Activated T-cell treated with anti-CD3 and anti-CD28 coated beads, Interleukin-2, amount 50 U/mL, for 72 hours (primary cell): Measurements from ENCODE around the gene FIGLA. TPM values are rescaled to one million over a fixed set of nuclear protein-coding genes. Genes with fewer than 3 reads are reported as not detected.
"Not testable (repeated sequence)": the region's sequence is repeated elsewhere in the genome, so short reads cannot be mapped to it uniquely, and the experiment has no call there.

Experiments used
- ATAC-seq, 2 donors: fragments of 150-1000 bp; cut with Tn5 transposase; replicated peaks in 1 of 2; 2 replicates each; pipeline ENCODE4 v1.10.0; 2021; ENCODE audit warnings: moderate library complexity in 2 of 2, mild to moderate bottlenecking in 1 of 2
- DNase-seq, 2 donors: peaks; one replicate each; pipeline ENCODE4 v3.0.0; 2021 to 2022; ENCODE audit warnings: mixed read lengths in 1 of 2
- H3K27ac Mint-ChIP-seq: one replicate; pipeline ENCODE4 v1.8.0; 2022; ENCODE audit warnings: mild to moderate bottlenecking, moderate library complexity, mixed read lengths
- H3K27me3 Mint-ChIP-seq: one replicate; pipeline ENCODE4 v1.8.0; 2022; ENCODE audit warnings: low read depth, mixed read lengths
- H3K36me3 Mint-ChIP-seq, 2 donors: one replicate each; pipeline ENCODE4 v1.8.0; 2022; ENCODE audit warnings: mixed read lengths in 2 of 2, mild to moderate bottlenecking in 1 of 2; ENCODE audit not compliant: insufficient read depth in 2 of 2
- H3K4me1 Mint-ChIP-seq: one replicate; pipeline ENCODE4 v1.8.0; 2022; ENCODE audit warnings: low read depth, mixed read lengths
- H3K4me3 Mint-ChIP-seq, 2 donors: one replicate each; pipeline ENCODE4 v1.8.0; 2022; ENCODE audit warnings: mild to moderate bottlenecking in 2 of 2, mixed read lengths in 2 of 2, moderate library complexity in 2 of 2
- H3K9me3 Mint-ChIP-seq, 2 donors: one replicate each; pipeline ENCODE4 v1.8.0; 2022; ENCODE audit warnings: mixed read lengths in 2 of 2
- total RNA-seq, 2 donors: library from RNA; stranded (reverse); gene quantifications; one replicate each; pipeline ENCODE4 v1.2.3, GENCODE V29; 2022

FIGLA gene
- total RNA-seq, 2 donors from 2014 or later: 0.35 TPM; not detected in 1

DNA sequence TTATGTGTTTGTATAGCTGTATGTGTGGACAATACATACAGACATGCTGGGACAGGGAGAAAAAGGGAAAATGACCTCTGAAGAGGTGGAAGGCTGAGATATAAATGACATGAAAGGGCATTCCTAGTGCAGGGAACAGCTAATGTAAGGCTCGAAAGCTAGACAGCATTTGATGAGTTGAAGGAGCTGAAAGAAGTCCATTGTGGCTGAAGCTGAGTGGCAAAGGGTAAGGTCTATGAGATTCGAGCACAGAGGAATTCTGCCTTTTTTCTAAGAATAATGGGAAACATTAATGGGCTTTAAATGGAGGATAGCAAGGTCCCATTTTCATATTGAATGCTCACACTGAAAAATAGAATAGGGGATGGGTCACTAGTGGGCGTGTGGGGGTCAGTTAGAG is 46.0 kb downstream of the FIGLA start:
- Mint-ChIP-seq H3K9me3 (peaks cover 4 to 7% of the 10 kb centered on the region in 2 donors), H3K27ac (no peak overlapping the region), H3K36me3 (peaks cover 3% of the 10 kb centered on the region in 2 donors), H3K4me1 (peaks cover 6% of the 10 kb centered on the region), H3K27me3 (no peaks in the 10 kb centered on the region), H3K4me3 (no peak overlapping the region)
- DNase-seq (no peak), ATAC-seq (no peak)

DNA sequence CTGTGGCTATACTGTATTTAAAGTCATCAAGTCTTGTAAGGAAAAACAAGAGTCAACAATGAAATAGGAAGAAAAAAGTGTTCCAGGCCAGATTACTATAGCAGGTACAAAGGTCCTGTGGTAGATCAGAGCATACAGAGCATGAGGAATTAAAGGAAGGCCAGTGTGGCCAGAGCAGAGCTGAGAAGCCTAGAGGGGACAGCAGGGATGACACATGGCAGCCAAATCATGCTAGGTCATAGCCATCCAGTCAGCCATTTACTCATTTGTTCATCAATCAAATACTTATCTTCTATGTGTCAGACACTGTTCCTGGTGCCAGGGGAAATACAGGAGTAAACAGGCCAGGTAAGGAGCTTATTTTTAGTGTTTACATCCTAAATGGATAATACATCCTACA is 46.8 kb downstream of the FIGLA start:
- DNase-seq: no peak
- Mint-ChIP-seq H3K27me3 (no peaks in the 10 kb centered on the region), H3K4me1 (peaks cover 6% of the 10 kb centered on the region), H3K9me3 (peaks cover 4 to 5% of the 10 kb centered on the region in 2 donors), H3K36me3 (peaks cover 3% of the 10 kb centered on the region in 2 donors), H3K4me3 (no peak overlapping the region), H3K27ac (no peak overlapping the region)
- ATAC-seq: no peak

DNA sequence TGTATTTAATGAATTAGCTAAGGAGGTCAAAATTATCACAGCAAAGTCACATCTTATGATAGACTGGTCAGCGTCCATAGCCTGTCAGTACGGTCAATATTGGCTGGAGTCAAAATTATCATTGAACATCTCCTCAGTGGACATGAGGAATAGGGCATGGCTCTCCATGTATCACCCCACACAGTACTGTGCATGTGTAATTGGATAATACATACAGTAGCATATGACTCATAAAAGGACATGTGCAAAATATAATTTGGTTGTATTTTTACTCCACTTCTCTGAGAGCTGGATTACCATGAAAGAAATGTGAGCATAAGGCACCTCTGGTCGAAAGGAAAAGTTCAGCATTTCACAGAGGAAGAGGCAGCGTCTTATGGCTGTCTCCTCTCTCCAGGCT is 47.4 kb downstream of the FIGLA start:
- H3K4me3 Mint-ChIP-seq: no peak overlapping the region
- H3K4me1 Mint-ChIP-seq: peaks cover 6% of the 10 kb centered on the region
- H3K9me3 Mint-ChIP-seq: peaks cover 4 to 5% of the 10 kb centered on the region in 2 donors
- no peaks in the 10 kb centered on the region for H3K27me3 Mint-ChIP-seq
- no peak overlapping the region for H3K27ac Mint-ChIP-seq
- ATAC-seq (no peak), DNase-seq (no peak)
- peaks cover 3% of the 10 kb centered on the region in 2 donors for H3K36me3 Mint-ChIP-seq

DNA sequence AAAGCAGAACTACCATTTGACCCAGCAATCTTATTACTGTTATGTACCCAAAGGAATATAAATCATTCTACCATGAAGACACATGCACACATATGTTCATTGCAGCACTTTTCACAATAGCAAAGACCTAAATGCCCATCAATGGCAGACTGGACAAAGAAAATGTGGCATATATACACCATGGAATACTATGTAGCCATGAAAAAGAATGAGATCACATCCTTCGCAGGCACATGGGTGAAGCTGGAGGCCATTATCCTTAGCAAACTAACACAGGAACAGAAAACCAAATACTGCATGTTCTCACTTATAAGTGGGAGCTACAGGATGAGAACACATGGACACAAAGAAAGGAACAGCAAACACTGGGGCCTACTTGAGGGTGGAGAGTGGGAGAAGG is 51.0 kb downstream of the FIGLA start:
- H3K4me3 Mint-ChIP-seq, H3K27me3 Mint-ChIP-seq, DNase-seq, H3K27ac Mint-ChIP-seq, ATAC-seq, H3K9me3 Mint-ChIP-seq, H3K36me3 Mint-ChIP-seq: not testable (repeated sequence)
- peaks cover 14% of the 10 kb centered on the region for H3K4me1 Mint-ChIP-seq

DNA sequence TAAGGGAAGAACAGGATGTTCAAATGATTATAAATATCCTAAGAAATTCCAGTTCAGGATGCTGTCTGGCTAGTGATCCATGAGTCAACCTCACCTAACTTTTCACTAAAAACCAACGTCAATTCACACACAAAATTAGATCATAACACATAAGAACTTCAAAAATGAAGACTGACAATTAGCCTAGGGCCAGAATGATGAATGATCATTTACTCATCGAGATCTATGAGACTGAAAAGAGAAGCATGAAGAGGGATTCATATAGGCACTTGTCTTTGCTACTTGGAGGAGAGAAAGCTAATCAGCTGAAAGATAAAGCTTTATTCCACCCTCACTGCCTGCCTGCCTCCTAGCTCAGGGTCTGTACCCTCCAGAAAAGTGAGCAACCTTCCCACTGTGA is 52.3 kb downstream of the FIGLA start:
- no peak for ATAC-seq
- no peak overlapping the region for H3K4me3 Mint-ChIP-seq
- peaks cover 0 to 4% of the 10 kb centered on the region in 2 donors for H3K36me3 Mint-ChIP-seq
- H3K27ac Mint-ChIP-seq: no peak overlapping the region
- H3K27me3 Mint-ChIP-seq: peaks cover 4% of the 10 kb centered on the region
- peaks cover 18% of the 10 kb centered on the region for H3K4me1 Mint-ChIP-seq
- no peak for DNase-seq
- no peaks in the 10 kb centered on the region for H3K9me3 Mint-ChIP-seq

DNA sequence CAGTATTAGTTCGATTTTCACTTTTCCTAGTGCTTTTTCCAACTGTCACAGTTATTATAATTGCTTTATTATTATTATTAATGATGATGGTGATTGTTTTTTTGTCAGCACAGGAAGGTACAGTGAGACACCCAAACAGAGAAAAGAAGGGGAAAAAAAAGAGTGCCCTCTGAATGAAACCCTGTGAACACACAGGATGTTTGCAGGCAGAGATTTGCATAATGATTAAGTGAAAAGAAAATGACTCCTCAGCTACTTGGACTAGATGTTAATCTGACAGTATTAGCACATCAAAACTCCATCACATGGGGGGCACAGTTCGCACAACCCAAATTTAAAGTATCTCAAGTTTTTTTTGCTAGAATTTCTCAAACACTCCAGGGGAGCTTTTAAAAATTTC is 55.4 kb downstream of the FIGLA start:
- peaks cover 18% of the 10 kb centered on the region for H3K4me1 Mint-ChIP-seq
- H3K27me3 Mint-ChIP-seq: peaks cover 4% of the 10 kb centered on the region
- no peak overlapping the region for H3K27ac Mint-ChIP-seq
- DNase-seq (no peak), ATAC-seq (no peak)
- H3K9me3 Mint-ChIP-seq: no peaks in the 10 kb centered on the region
- H3K4me3 Mint-ChIP-seq: no peak overlapping the region
- peaks cover 0 to 4% of the 10 kb centered on the region in 2 donors for H3K36me3 Mint-ChIP-seq

DNA sequence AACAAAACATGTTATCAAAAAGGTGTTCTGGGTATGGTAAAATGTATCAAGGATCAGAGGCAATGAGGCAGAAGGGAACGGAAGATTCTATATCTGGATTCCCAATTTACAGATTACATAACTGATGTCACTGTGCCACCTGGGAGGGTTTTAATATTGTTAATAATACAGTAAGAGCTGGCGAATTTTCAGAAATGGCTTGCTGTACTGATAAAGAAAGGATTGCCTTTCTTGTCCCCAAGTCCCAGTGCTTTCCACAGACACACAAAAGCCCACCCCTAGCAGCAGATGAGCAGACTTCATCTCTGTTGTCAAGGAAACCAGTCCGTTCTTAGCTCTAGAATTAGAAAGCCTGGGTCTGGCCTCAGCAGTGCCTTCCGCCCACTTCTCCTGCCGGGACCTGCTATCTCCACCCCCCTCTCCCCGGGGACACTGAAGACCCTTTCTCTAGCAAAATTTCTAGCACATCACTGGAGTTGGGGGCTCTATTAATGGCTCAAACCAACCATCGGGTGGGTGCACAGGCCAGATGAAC is 56.7 kb downstream of the FIGLA start:
- peaks cover 18% of the 10 kb centered on the region for H3K4me1 Mint-ChIP-seq
- H3K4me3 Mint-ChIP-seq: no peak overlapping the region
- no peak overlapping the region for H3K27ac Mint-ChIP-seq
- DNase-seq (no peak), ATAC-seq (no peak)
- H3K9me3 Mint-ChIP-seq: no peaks in the 10 kb centered on the region
- H3K36me3 Mint-ChIP-seq: peaks cover 0 to 4% of the 10 kb centered on the region in 2 donors
- peaks cover 4% of the 10 kb centered on the region for H3K27me3 Mint-ChIP-seq

DNA sequence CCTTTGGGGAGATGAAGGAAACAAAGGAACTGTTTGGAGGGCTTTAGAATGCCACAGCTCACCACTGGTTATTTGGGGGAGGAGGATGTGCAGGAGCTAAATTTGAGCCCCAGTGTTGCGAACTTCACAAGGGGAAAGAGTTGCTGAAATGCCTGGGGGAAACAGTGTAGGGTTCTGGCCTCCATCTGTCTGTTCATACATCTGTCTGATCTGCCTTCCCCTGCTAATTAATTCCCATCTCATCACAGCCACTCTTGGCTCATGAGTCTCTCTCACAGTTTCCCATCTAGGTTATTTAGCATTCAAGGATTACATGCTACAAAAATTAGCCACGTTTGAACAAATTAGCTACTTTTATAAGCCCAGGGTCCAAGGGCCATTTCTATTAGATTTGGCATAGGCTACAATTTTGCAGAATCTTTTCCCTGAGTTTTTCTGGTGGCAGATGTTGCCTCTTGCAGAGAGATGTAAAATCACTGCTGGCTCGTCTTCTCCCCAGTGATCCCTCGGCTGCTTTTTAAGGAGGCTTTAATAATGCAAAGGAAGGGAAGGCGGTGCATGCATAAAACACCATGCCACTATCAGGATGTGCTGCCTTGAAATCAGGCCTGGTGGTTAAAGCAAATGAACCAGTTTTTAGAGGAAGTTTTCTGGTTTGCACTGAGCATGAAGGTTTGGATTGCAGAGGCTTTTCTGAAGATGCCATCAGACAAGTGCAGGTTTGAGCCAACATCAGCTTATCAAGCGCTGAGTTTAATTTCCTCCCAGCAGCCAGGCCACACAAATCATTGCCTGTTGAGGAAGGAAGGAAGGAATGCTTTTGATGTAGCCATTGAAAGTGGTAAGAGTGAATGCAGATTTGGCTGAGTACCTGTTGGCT is 57.4 kb downstream of the FIGLA start:
- peaks cover 18% of the 10 kb centered on the region for H3K4me1 Mint-ChIP-seq

DNA sequence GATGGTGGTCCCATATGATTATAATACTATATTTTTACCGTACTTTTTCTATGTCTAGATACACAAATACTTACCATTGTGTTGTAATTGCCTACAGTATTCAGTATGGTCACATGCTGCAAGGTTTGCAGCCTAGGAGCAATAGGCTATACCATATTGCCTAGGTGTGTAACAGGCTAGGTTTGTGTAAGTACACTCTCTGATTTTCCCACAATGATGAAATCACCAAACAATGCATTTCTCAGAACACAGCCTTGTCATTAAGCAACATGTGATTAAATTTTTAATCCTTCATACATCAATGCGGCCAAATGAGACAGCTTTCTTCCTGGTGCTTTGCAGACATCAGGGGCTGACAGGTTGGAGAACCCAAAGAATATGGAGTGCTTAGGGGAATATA is 59.7 kb downstream of the FIGLA start:
- DNase-seq: no peak
- Mint-ChIP-seq H3K27me3 (no peaks in the 10 kb centered on the region), H3K36me3 (no peaks in the 10 kb centered on the region), H3K4me3 (no peak overlapping the region), H3K4me1 (peaks cover 15% of the 10 kb centered on the region), H3K27ac (no peak overlapping the region), H3K9me3 (no peaks in the 10 kb centered on the region)
- ATAC-seq: no peak

More for the DNA sequence above, 57.4 kb downstream of the FIGLA start:
- peaks cover 0 to 4% of the 10 kb centered on the region in 2 donors for H3K36me3 Mint-ChIP-seq
- peaks cover 4% of the 10 kb centered on the region for H3K27me3 Mint-ChIP-seq
- no peak overlapping the region for H3K4me3 Mint-ChIP-seq
- no peak overlapping the region for H3K27ac Mint-ChIP-seq
- no peaks in the 10 kb centered on the region for H3K9me3 Mint-ChIP-seq
- ATAC-seq (no peak), DNase-seq (no peak)

DNA sequence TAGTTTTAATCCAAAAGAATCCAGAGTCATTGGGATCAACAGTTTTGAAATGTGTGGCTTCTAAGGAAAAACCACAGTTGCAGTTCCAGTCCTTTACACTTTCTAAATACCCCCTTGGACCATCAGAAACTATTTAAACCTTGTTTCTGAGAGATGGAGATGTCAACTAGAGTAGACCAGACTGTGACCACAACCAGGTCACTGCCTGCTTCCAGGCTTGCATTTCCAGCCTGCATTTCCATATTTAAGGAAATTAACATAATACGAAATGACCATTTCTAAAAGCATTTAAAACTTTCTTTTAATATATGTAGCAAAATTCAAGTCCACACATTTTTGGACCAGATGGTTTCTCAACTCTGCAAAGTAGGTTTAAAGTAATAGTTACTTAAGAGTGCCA is 60.8 kb downstream of the FIGLA start:
- Mint-ChIP-seq H3K36me3 (no peaks in the 10 kb centered on the region), H3K4me3 (no peak overlapping the region), H3K27ac (no peak overlapping the region), H3K9me3 (no peaks in the 10 kb centered on the region), H3K27me3 (no peaks in the 10 kb centered on the region), H3K4me1 (peaks cover 5% of the 10 kb centered on the region)
- ATAC-seq (no peak), DNase-seq (no peak)

DNA sequence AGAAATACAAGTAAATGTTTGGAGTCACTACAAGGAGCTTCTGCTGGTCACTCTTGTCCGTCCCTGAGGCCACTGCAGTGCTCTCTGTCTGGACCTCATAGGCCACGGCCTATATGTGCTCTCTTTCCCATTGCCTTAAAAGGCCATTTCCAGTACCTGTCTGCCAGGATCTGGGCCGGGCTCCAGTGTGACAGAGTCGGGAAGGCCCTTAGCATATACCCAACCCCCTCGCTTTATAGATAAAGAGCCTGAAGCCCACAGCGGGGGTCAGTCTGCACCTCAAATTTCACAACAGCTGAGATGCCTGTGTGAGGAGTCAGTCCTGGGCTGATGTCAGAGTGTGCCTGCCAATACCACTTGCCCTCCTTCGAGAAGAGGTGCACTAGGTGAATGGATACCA is 62.3 kb downstream of the FIGLA start:
- no peak for DNase-seq
- H3K27me3 Mint-ChIP-seq: no peaks in the 10 kb centered on the region
- no peaks in the 10 kb centered on the region for H3K9me3 Mint-ChIP-seq
- ATAC-seq: no peak
- no peak overlapping the region for H3K27ac Mint-ChIP-seq
- no peaks in the 10 kb centered on the region for H3K4me1 Mint-ChIP-seq
- H3K36me3 Mint-ChIP-seq: no peaks in the 10 kb centered on the region
- H3K4me3 Mint-ChIP-seq: no peak overlapping the region
